HEK293 (cell line): ENCODE data around the gene C8A.

Experiments
- BCL6B ChIP-seq: fragments of 450-650 bp; formaldehyde crosslinking; IDR thresholded peaks from 2 replicates; pipeline ENCODE4 v1.5.1; 2017; ENCODE audit warnings: missing biosample characterization, missing genetic modification characterization
- CTCF ChIP-seq: fragments of 450-650 bp; formaldehyde crosslinking; IDR thresholded peaks from 2 replicates; pipeline ENCODE4 v1.5.1; 2016; ENCODE audit warnings: missing biosample characterization, missing genetic modification characterization
- SP2 ChIP-seq: fragments of 450-650 bp; formaldehyde crosslinking; IDR thresholded peaks from 2 replicates; pipeline ENCODE4 v1.5.1; 2016; ENCODE audit warnings: missing biosample characterization, missing genetic modification characterization
- WT1 ChIP-seq: fragments of 450-650 bp; formaldehyde crosslinking; IDR thresholded peaks from 2 replicates; pipeline ENCODE4 v1.5.1; 2016; ENCODE audit warnings: missing biosample characterization, missing genetic modification characterization
- ZBTB1 ChIP-seq: fragments of 450-650 bp; formaldehyde crosslinking; IDR thresholded peaks from 2 replicates; pipeline ENCODE4 v1.5.1; 2016; ENCODE audit warnings: missing biosample characterization, missing genetic modification characterization
- ZNF121 ChIP-seq: fragments of 450-650 bp; formaldehyde crosslinking; IDR thresholded peaks from 2 replicates; pipeline ENCODE4 v1.5.1; 2016; ENCODE audit warnings: missing biosample characterization, missing genetic modification characterization
- ZNF292 ChIP-seq: fragments of 450-650 bp; formaldehyde crosslinking; IDR thresholded peaks from 2 replicates; pipeline ENCODE4 v1.5.1; 2016; ENCODE audit warnings: low read depth, missing biosample characterization, missing genetic modification characterization, borderline replicate concordance
- ZNF350 ChIP-seq: fragments of 450-650 bp; formaldehyde crosslinking; IDR thresholded peaks from 2 replicates; pipeline ENCODE4 v1.5.0; 2017; ENCODE audit warnings: missing biosample characterization, mild to moderate bottlenecking, missing genetic modification characterization

- TF ChIP-seq ZNF292 (no peak), SP2 (no peak), WT1 (tag by site-specific recombination) (no peak), ZNF350 (no peak), ZBTB1 (no peak), CTCF (tag by site-specific recombination) (no peak), ZNF121 (tag by site-specific recombination) (no peak), BCL6B (tag by site-specific recombination) (no peak)
Measured at GRCh38 chr1:56856186-56856585, 1.6 kb downstream of the C8A start.
